ENCODE measurements around the gene PRKAG1.

Gene PRKAG1

DNA sequence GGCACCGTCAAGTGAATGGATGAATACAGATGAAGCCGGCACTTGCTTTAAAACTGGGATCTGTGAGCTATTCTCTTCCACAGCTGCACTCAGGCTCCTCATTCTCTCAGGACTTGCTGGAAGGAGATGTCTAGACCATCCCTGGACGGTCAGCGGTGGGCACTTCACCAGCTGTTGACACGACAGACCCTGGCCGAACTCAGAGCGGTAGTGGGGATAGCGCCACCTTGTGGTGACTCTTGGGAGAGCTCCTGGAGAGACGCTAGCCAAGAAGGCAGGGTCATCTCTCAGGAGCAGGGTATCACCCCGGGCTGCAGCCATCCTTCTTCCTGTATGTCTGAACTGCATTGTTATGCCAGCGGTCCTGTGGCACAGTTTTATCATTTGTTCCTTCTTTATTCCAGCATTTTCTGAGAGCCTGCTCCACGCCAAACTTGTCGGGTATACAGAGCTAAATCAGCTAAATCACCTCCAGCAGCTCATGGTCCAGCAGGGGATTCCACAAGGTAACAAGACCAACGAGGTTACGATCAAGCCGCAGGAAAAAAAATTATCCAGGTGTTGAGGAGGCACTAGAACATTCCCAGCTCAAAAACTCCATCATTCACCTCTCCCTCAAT lies 30.4 kb downstream of the PRKAG1 start:
- no peak for DNase-seq (ENCODE audit: insufficient read length, low spot score)
- FAIRE-seq: no peak
- TF ChIP-seq, protein P1, sequence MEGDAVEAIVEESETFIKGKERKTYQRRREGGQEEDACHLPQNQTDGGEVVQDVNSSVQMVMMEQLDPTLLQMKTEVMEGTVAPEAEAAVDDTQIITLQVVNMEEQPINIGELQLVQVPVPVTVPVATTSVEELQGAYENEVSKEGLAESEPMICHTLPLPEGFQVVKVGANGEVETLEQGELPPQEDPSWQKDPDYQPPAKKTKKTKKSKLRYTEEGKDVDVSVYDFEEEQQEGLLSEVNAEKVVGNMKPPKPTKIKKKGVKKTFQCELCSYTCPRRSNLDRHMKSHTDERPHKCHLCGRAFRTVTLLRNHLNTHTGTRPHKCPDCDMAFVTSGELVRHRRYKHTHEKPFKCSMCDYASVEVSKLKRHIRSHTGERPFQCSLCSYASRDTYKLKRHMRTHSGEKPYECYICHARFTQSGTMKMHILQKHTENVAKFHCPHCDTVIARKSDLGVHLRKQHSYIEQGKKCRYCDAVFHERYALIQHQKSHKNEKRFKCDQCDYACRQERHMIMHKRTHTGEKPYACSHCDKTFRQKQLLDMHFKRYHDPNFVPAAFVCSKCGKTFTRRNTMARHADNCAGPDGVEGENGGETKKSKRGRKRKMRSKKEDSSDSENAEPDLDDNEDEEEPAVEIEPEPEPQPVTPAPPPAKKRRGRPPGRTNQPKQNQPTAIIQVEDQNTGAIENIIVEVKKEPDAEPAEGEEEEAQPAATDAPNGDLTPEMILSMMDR (IDR thresholded peaks at IDR 0.05; ENCODE audit: insufficient read depth, missing control alignments): peak; percentile 65

DNA sequence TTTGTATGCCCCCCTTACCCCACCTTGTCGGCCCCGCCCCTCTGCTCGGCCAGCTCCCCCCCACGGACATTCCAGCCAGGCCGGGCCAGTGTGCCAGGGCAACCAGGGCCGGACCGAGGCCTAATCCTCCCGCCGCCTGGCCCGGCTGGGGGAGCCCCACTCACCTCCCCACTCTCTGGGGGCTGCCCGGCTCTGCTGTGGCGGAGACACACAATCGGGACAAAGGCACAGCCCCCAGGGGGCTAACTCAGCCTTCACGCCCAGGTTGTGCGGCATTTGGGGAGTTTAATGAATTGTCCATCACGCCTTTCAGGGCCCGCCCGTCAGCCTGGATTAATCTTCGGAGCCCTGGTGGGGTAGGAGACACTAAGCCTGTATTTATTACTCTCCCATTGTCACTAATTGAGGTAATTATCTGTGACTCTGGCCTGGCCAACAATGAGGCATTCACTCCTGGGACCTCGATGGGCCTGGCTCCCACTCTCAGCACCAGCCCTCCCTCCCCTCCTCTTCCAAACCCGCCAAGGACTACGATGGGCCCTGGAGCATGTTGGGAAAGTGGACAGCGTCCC lies 31.8 kb downstream of the PRKAG1 start:
- TF ChIP-seq, protein P1 (IDR thresholded peaks at IDR 0.05; ENCODE audit: insufficient read depth, missing control alignments): no peak
- no peak for FAIRE-seq
- no peak for DNase-seq (ENCODE audit: insufficient read length, low spot score)

DNA sequence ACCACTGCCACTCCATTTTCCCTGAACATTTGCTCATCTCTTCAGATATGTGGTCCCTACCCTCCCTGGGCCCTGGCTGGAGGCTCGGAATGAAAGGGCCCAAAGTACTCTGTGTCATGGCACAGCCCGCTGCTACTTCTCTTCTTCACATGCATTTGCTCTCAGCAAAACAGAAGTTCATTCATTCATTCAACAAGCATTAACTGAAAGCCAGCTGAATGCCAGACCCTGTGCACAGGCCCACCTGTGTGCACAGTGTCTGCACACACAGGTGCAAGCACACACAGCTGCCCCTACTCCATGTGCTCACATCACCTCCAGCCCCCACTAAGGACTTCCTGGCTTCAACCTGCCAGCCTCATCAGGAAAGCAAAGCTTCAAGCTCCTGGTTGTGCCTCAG lies 32.7 kb downstream of the PRKAG1 start:
- no peak for FAIRE-seq
- TF ChIP-seq, protein P1 (IDR thresholded peaks at IDR 0.05; ENCODE audit: insufficient read depth, missing control alignments): no peak
- DNase-seq (ENCODE audit: insufficient read length, low spot score): no peak

GRCh38 chr12:48985475-48985897 lies 33.1 kb downstream of the PRKAG1 start:
- no peak for DNase-seq (ENCODE audit: insufficient read length, low spot score)
- TF ChIP-seq, protein P1 (IDR thresholded peaks at IDR 0.05; ENCODE audit: insufficient read depth, missing control alignments): no peak
- FAIRE-seq: no peak

GRCh38 chr12:48982397-48983080 lies 36.0 kb downstream of the PRKAG1 start:
- TF ChIP-seq, protein P1 (IDR thresholded peaks at IDR 0.05; ENCODE audit: insufficient read depth, missing control alignments): no peak
- DNase-seq (ENCODE audit: insufficient read length, low spot score) (no peak), FAIRE-seq (no peak)

- DNase-seq (ENCODE audit: insufficient read length, low spot score) (no peak), FAIRE-seq (no peak)
- TF ChIP-seq, protein P1 (IDR thresholded peaks at IDR 0.05; ENCODE audit: insufficient read depth, missing control alignments): no peak
Observed at GRCh38 chr12:48981757-48982157, 36.8 kb downstream of the PRKAG1 start.

Data from D721Med (cell line).